HG02852 (cell line): ENCODE results near the gene CDC25A.
A peak's percentile ranks its signal among the peaks of the same experiment; 100 is the strongest.

ENCODE experiments used
- ATAC-seq: cut with Tn5 transposase; IDR thresholded peaks from one replicate; pipeline ENCODE4 v1.9.1; 2021; ENCODE audit warnings: mild to moderate bottlenecking, moderate library complexity; ENCODE audit not compliant: unreplicated experiment

The CDC25A gene

DNA sequence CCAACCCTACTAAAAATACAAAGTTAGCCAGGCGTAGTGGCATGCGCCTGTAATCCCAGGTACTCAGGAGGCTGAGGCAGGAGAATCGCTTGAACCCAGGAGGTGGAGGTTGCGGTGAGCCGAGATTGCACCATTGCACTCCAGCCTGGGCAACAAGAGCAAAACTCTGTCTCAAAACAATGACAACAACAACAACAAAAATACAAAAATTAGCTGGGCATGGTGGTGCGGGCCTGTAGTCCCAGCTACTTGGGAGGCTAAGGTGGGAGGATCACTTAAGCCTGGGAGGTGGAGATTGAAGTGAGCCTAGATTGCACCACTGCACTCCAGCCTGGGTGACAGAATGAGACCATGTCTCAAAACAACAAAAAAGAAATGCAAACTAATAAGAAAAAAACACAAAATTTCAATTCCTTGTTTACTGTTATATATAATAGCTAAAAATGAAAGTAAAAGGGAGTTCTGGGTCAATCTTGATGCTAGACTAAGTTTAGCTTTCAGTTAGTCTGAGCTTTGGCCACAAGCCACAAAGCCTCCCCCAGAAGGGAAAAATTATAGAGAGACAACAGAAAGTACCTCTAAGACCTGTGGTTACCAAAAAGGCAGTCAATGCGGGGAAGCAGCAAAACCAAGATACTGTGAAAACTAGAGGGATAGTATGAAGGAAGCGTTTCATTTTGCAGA lies 76.0 kb downstream of the CDC25A start:
- ATAC-seq, result peak; percentile 95

DNA sequence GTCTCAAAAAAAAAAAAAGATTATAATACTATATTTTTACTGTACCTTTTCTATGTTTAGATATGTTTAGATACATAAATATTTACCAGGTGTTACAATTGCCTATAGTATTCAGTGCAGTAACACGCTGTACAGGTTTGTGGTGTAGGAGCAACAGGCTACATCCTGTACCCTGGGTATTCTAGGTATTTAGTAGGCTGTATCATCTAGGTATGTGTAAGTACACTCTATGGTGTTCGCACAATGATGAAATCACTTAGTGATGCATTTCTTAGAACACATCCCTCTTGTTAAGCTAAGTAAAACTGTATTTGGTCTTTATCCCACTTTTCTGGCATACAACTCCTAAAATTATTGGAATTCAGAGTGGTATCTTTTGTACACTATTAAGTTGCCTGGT lies 77.8 kb downstream of the CDC25A start:
- ATAC-seq, result no peak

DNA sequence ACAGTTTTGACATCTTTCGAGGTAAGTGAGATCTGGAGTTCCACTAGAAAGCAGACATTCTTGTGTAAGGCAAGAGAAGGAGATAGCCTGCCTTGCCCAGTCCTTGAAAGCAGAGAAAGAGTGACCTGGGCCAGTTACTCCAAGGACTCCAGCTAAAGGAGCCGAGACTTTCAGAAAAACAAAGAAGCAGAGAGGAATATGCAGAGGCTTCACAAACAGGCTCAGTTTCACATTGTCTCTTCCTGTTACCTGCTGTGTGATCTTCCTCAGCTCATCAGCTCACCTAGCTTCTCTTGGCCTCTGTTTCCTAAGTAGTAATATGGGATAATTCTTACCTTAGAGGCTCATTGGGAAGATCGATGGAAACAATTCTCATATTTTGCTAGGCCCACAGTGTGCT lies 81.0 kb downstream of the CDC25A start:
- no peak for ATAC-seq
